ENCODE data around the gene SULT1B1. TPM values are rescaled to one million over a fixed set of nuclear protein-coding genes. Genes with fewer than 3 reads are reported as not detected.

Gene SULT1B1
- total RNA-seq, 4 donors from 2014 or later, result 0.10 to 0.30 (median 0.18) TPM

DNA sequence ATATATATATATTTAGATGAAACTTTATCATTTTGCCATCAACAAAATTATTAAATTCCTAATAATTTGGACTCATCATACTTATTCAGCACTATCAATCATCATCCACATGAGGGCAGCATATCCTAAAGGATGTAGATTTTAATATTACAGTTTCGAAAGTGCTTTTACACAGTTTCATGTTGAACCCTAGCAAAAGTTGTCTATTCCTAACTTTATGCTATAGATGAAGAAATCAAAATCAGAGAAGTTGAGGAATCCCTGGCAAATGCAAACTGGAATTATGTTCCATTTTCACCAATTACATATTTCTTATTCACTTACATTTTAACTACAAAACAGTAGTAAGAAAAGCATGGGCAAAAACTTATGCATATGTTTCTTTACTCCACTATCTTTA lies 70.8 kb downstream of the SULT1B1 start:
- no peak overlapping the region for H3K4me3 ChIP-seq (ENCODE audit: low read depth, poor library complexity, severe bottlenecking)
- intact Hi-C loops (cut with DNase I; ENCODE audit: low total_unique reads), result no loop called here
- TF ChIP-seq, protein P1, sequence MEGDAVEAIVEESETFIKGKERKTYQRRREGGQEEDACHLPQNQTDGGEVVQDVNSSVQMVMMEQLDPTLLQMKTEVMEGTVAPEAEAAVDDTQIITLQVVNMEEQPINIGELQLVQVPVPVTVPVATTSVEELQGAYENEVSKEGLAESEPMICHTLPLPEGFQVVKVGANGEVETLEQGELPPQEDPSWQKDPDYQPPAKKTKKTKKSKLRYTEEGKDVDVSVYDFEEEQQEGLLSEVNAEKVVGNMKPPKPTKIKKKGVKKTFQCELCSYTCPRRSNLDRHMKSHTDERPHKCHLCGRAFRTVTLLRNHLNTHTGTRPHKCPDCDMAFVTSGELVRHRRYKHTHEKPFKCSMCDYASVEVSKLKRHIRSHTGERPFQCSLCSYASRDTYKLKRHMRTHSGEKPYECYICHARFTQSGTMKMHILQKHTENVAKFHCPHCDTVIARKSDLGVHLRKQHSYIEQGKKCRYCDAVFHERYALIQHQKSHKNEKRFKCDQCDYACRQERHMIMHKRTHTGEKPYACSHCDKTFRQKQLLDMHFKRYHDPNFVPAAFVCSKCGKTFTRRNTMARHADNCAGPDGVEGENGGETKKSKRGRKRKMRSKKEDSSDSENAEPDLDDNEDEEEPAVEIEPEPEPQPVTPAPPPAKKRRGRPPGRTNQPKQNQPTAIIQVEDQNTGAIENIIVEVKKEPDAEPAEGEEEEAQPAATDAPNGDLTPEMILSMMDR (IDR thresholded peaks at IDR 0.05), result no peak
- no peak for TF ChIP-seq POLR2A (IDR thresholded peaks at IDR 0.05)
- no peak for DNase-seq (ENCODE audit: low spot score in 2 of 2)
- 0% methylated on average over 1 of the region's 1 CpG for WGBS, 2 donors

DNA sequence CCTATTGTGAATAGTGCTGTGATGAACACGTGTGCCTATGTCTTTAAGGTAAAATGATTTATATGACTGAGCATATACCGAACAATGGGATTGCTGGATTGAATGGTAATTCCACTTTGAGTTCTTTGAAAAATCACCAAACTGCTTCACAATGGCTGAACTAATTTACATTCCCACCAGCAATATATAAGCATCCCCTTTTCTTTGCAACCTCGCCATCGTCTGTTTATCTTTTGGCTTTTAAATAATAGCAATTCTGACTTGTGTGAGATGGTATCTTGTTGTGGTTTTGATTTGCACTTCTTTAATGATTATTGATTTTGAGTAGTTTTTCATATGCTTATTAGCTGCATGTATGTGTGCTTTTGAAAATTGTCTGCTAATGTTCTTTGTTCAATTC lies 75.6 kb downstream of the SULT1B1 start:
- whole genome bisulfite sequencing, 2 donors, result 60 to 67% methylated on average over 4 of the region's 4 CpGs
- H3K4me3 ChIP-seq (ENCODE audit: low read depth, poor library complexity, severe bottlenecking), result no peak overlapping the region
- no peak for DNase-seq (ENCODE audit: low spot score in 2 of 2)
- intact Hi-C loops (cut with DNase I; ENCODE audit: low total_unique reads), result no loop called here
- TF ChIP-seq, protein P1 (IDR thresholded peaks at IDR 0.05), result no peak

Other genes starting within 250 kb of the SULT1B1 start
- gene UGT2A2, start 121.0 kb downstream of the SULT1B1 start, total RNA-seq, result not detected
- gene UGT2A1, start 107.4 kb downstream of the SULT1B1 start, total RNA-seq, result 1 to 10 TPM in 2 of 4 donors, under 1 TPM in 2; 0.52 to 1.9 (median 1.2) TPM
- 10 to 100 TPM; 15.7 to 45.2 (median 34.3) TPM for gene SULT1E1, start 99.5 kb upstream of the SULT1B1 start, total RNA-seq
- 1 to 10 TPM in 1 of 4 donors, not detected in 3; 3.7 TPM for gene CSN1S1, start 170.4 kb upstream of the SULT1B1 start, total RNA-seq
- not detected for gene CSN2, start 205.1 kb upstream of the SULT1B1 start, total RNA-seq
- gene STATH, start 235.3 kb upstream of the SULT1B1 start, total RNA-seq, result not detected